ENCODE measurements around the gene FDCSP. TPM values are rescaled to one million over a fixed set of nuclear protein-coding genes. Genes with fewer than 3 reads are reported as not detected.

The FDCSP gene
- total and polyA plus RNA-seq, 2 of the 8 experiments (the other 6 are each of a cell fraction or from before 2014, with no cell fraction given): not detected

DNA sequence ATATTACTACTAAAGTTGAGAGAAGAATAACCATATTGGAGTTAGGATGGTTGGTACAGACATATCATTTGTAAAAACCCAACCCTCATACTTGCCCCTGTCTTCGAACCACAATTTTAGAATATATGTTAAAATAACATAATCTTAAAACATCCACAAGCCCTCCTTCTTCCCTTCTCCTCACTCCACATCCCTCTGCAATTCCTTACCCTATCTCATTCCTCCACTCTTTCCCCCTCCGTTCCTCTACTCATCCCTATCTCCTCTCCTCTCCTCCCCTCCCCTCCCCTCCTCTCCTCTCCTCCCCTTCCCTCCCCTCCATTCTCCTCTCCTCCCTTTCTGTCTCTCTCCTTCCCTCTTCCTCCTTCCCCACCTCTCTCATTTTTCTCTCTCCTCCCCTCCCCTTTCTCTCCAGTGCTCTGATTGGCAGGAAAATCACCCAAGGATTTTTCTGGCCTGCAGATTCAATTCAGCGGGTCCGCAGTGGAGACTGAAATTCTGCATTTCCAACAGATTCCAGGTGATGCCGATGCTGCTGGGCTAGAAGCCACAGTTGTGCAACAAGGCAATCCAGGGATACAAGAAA is 47.8 kb upstream of the FDCSP start:
- TF ChIP-seq EZH2 (IDR thresholded peaks at IDR 0.05; ENCODE audit: low read depth, low read length, severe bottlenecking): no peak
- no peak for TF ChIP-seq NRF1 (IDR thresholded peaks at IDR 0.05; ENCODE audit: low read depth, low read length)
- TF ChIP-seq RFX5 (IDR thresholded peaks at IDR 0.05; ENCODE audit: borderline replicate concordance, low read depth, low read length): no peak
- TF ChIP-seq, protein P1, sequence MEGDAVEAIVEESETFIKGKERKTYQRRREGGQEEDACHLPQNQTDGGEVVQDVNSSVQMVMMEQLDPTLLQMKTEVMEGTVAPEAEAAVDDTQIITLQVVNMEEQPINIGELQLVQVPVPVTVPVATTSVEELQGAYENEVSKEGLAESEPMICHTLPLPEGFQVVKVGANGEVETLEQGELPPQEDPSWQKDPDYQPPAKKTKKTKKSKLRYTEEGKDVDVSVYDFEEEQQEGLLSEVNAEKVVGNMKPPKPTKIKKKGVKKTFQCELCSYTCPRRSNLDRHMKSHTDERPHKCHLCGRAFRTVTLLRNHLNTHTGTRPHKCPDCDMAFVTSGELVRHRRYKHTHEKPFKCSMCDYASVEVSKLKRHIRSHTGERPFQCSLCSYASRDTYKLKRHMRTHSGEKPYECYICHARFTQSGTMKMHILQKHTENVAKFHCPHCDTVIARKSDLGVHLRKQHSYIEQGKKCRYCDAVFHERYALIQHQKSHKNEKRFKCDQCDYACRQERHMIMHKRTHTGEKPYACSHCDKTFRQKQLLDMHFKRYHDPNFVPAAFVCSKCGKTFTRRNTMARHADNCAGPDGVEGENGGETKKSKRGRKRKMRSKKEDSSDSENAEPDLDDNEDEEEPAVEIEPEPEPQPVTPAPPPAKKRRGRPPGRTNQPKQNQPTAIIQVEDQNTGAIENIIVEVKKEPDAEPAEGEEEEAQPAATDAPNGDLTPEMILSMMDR (IDR thresholded peaks at IDR 0.05; ENCODE audit: control extremely low read depth in 1 of 3, insufficient read depth in 1 of 3, low read depth in 1 of 3, low read length in 3 of 3): no peak
- no peak for TF ChIP-seq EP300 (IDR thresholded peaks at IDR 0.05; ENCODE audit: borderline replicate concordance in 1 of 2, low read depth in 2 of 2, low read length in 2 of 2)
- TF ChIP-seq BACH1 (IDR thresholded peaks at IDR 0.05; ENCODE audit: low read length): no peak
- TF ChIP-seq POLR2A (IDR thresholded peaks at IDR 0.05; ENCODE audit: control extremely low read depth in 1 of 2, low read depth in 2 of 2, low read length in 2 of 2): no peak
- TF ChIP-seq, protein P2, sequence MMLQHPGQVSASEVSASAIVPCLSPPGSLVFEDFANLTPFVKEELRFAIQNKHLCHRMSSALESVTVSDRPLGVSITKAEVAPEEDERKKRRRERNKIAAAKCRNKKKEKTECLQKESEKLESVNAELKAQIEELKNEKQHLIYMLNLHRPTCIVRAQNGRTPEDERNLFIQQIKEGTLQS (IDR thresholded peaks at IDR 0.05; ENCODE audit: insufficient read depth, low read depth, low read length): no peak
- Histone ChIP-seq H3K27me3 (replicated peaks in 1 of 4; ENCODE audit: control insufficient read depth in 3 of 4, extremely low read depth in 1 of 4, insufficient read depth in 3 of 4, low read length in 3 of 4) (no peaks in the 10 kb centered on the region), H4K5ac (ENCODE audit: insufficient read length, low read depth, low read length) (no peak overlapping the region), H2AK5ac (ENCODE audit: low read depth, low read length) (no peak overlapping the region), H4K8ac (ENCODE audit: extremely low read depth, insufficient read depth, low read length) (no peak overlapping the region), H2BK5ac (ENCODE audit: low read depth, low read length) (no peak overlapping the region), H2AFZ (ENCODE audit: low read length) (no peak overlapping the region), H4K20me1 (replicated peaks in 1 of 2; ENCODE audit: control insufficient read depth in 1 of 2, insufficient read depth in 2 of 2, low read length in 2 of 2) (no peaks in the 10 kb centered on the region), H2BK12ac (ENCODE audit: low read depth, low read length) (no peak overlapping the region), H3K14ac (ENCODE audit: insufficient read length) (no peak overlapping the region), H3K27ac (ENCODE audit: low read depth, low read length) (no peak overlapping the region), H3K9me3 (ENCODE audit: insufficient read depth in 2 of 2, low read depth in 1 of 2, low read length in 1 of 2) (no peaks in the 10 kb centered on the region), H2BK120ac (replicated peaks; ENCODE audit: low read depth, low read length) (no peak overlapping the region), H3K56ac (replicated peaks; ENCODE audit: insufficient read length, low read depth, low read length) (no peak overlapping the region), H2BK20ac (ENCODE audit: low read length) (no peak overlapping the region), H3K4ac (replicated peaks; ENCODE audit: insufficient read length, low read depth, low read length) (no peak overlapping the region), H3K79me2 (ENCODE audit: control insufficient read depth in 1 of 2, insufficient read depth in 2 of 2, low read length in 2 of 2) (no peaks in the 10 kb centered on the region), H3K23me2 (ENCODE audit: low read depth, low read length) (peaks cover 2% of the 10 kb centered on the region; the same call in 1 of the 2 replicates), H3K18ac (ENCODE audit: extremely low read depth, low read length) (no peak overlapping the region), H3K36me3 (ENCODE audit: control insufficient read depth in 2 of 4, insufficient read depth in 4 of 4, low read length in 3 of 4) (no peaks in the 10 kb centered on the region), H2BK15ac (ENCODE audit: low read length) (no peak overlapping the region), H4K91ac (replicated peaks; ENCODE audit: insufficient read length, low read length) (no peak overlapping the region), H3K9ac (replicated peaks in 1 of 4; ENCODE audit: extremely low read depth in 1 of 4, low read depth in 3 of 4, low read length in 3 of 4) (no peak overlapping the region), H3K23ac (ENCODE audit: insufficient read length) (no peak overlapping the region), H3K4me3 (ENCODE audit: extremely low read depth in 1 of 4, insufficient read depth in 2 of 4, low read depth in 3 of 4, low read length in 4 of 4) (no peak overlapping the region), H3K4me2 (ENCODE audit: insufficient read depth in 1 of 2, low read depth in 2 of 2, low read length in 2 of 2) (no peak overlapping the region), H3K4me1 (replicated peaks in 1 of 4; ENCODE audit: control insufficient read depth in 3 of 4, insufficient read depth in 4 of 4, low read length in 3 of 4) (no peaks in the 10 kb centered on the region), H3K79me1 (ENCODE audit: low read depth, low read length) (no peaks in the 10 kb centered on the region)
- FAIRE-seq (no peak), DNase-seq (ENCODE audit: low read depth in 1 of 2, low spot score in 2 of 2) (no peak)
- ChIA-PET CTCF (ENCODE audit: partially characterized antibody) (no interaction called here), POLR2A (ENCODE audit: partially characterized antibody) (no interaction called here)
- 61 to 100% methylated on average over 1 to 4 of the region's 5 CpGs for WGBS, 2 experiments (ENCODE audit: extremely low coverage in 1 of 2, insufficient coverage in 1 of 2, insufficient read length in 1 of 2, insufficient replicate concordance in 2 of 2, low coverage in 1 of 2, low lambda C conversion rate in 2 of 2, missing lambda C conversion rate in 1 of 2)
